PC-3 (cell line): ENCODE measurements around the gene PRKN.

Experiments
- CTCF ChIP-seq: fragments of 300-600 bp; sonication (generic); conservative IDR thresholded peaks from 2 replicates; pipeline ENCODE4 v1.5.1; 2017; ENCODE audit warnings: antibody characterized with exemption, low read depth, mild to moderate bottlenecking, low read length
- EZH2 ChIP-seq: fragments of 300-600 bp; sonication (generic); IDR thresholded peaks from one replicate; pipeline ENCODE4 v1.6.1; 2017; ENCODE audit warnings: antibody characterized with exemption, mild to moderate bottlenecking, low read length; ENCODE audit not compliant: unreplicated experiment

- TF ChIP-seq CTCF = no peak
- no peak for TF ChIP-seq EZH2
These were observed 1118.8 kb downstream of the PRKN start for GRCh38 chr6:161608771-161609170.
